GM19240 (cell line): ENCODE results near the gene EPC2.
"Not testable (repeated sequence)": the region's sequence is repeated elsewhere in the genome, so short reads cannot be mapped to it uniquely, and the experiment has no call there.

Experiments used
- DNase-seq: peaks from one replicate; pipeline ENCODE4 v3.0.0; 2011; ENCODE audit warnings: low spot score; ENCODE audit not compliant: insufficient read length

EPC2 gene

DNA sequence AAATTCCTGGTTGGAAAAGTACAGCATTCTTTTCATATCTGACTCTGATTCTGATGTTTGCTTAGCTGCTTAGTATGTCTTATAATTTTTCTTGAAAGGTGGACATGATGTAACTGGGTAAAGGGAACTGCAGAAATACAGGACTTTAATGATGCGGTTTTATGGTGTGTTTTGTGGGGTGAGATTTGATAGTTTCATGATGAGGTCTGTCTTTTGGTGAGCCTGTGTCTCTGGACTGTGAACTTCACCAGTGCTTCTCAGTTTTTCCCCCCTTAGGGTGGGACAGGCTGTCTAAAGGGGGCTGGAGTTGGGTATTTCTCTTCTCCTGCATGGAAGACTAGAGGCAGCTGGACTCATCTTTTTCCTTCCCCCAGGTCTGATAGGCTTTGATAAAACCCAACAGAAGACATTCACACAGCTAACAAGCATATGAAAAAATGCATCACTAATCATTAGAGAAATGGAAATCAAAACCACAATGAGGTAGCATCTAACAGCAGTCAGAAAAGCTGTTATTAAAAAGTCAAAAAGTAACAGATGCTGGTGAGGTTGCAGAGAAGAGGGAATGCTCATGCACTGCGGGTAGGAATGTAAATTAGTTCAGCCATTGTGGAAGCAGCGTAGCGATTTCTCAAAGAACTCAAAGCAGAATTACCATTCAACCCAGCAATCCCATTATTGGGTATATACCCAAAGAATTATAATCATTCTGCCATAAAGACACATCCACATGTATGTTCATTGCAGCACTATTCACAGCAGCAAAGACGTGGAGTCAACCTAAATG is 77.6 kb downstream of the EPC2 start:
- DNase-seq: no peak

GRCh38 chr2:148725564-148725963 is 81.0 kb downstream of the EPC2 start:
- DNase-seq: no peak

- no peak for DNase-seq
Measured at GRCh38 chr2:148726228-148726627, 81.7 kb downstream of the EPC2 start.

DNA sequence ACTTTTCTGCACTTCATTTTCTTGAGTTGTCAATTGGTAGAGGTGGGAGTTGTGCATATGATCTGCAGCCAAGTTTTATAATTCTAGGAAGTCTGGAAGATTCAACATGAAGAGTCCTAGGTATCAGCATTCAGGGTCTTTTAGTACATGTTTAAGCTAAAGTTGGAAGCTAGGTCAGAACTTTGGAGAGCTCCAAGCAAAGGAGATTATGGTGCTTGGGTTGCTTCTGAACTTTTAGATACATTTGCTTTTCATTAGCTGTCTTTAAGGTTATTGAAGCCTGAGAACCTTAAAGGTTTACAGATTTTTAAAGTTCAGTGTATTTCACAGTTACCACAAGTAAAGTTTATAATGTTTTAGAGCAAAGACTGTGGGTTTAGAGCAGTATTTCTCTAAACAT is 85.5 kb downstream of the EPC2 start:
- DNase-seq: no peak

- DNase-seq: no peak
Measured at GRCh38 chr2:148737742-148738141, 93.2 kb downstream of the EPC2 start.

- DNase-seq: no peak
Measured at GRCh38 chr2:148739454-148740105, 95.0 kb downstream of the EPC2 start.

DNA sequence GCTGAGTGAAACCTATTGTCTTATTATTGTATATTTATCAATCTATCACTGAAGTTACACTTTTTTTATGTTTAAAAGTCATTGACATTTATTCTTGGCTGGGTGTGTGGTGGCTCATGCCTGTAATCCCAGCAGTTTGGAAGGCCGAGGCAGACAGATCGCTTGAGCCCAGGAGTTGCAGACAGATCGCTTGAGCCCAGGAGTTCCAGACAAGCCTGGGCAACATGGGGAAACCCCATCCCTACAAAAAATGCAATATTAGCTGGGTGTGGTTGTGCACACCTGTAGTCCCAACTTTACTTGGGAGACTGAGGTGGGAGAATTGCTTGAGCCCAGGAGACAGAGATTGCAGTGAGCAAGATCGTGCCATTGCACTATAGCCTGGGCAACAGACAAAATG is 97.8 kb downstream of the EPC2 start:
- DNase-seq: no peak

- DNase-seq: no peak
Measured at GRCh38 chr2:148745151-148745851, 100.8 kb downstream of the EPC2 start.

- no peak for DNase-seq
Measured at GRCh38 chr2:148746973-148747372, 102.4 kb downstream of the EPC2 start.

DNA sequence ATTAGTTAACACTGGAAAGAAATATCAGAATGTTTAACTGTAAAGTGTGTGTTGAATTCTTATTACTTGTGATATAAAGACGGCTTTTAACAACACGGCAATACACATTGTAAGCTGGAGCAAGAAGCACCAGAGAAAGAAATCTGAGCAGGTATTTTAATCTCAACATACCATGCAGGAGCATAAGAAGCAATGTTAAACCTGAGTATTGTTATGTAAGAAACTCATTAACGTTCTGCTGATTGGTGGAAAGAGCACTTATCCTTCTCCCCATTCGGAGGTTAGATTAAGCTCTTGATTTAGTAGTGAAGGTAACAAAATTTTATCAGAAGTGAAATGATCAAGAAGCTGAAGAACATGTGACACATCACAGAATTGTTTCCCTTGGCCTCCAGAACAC is 107.4 kb downstream of the EPC2 start:
- DNase-seq: no peak

GRCh38 chr2:148752977-148753376 is 108.4 kb downstream of the EPC2 start:
- DNase-seq: no peak

DNA sequence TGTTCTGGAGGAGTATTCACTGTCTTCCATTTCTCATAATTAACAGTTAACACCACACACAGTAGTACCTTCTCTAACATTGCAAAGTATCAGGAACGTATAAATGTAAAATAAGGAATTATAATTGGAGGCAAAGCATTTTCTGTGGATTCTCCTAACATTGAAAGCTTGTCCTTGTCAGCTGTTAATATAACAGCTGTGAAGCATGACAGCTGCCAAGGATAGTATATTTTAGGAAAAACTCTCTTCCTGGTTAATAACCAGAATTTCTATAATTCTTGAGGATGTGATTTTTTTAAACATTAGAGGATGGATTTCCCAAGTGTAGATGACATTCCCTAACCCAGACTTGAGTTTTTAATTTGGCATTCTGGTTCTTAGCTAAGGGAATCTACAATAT is 110.3 kb downstream of the EPC2 start:
- DNase-seq: no peak

- no peak for DNase-seq
Measured at GRCh38 chr2:148756292-148756975, 111.9 kb downstream of the EPC2 start.

DNA sequence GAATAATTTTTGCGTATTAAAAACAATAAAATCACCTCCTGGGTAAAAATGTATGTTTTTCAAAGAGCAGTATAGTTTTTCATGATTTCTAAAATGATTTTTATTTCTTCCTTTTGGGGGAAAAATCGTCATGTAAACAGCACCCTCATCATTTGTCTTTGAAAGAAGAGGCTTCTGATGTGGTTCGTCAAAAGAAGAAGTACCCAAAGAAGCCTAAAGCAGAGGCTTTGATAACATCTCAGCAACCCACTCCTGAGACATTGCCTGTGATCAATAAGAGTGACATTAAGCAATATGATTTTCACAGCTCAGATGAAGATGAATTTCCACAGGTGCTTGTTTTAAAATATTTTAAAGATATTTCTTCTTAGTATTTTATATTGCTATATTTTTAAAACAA is 120.3 kb downstream of the EPC2 start:
- DNase-seq: no peak

DNA sequence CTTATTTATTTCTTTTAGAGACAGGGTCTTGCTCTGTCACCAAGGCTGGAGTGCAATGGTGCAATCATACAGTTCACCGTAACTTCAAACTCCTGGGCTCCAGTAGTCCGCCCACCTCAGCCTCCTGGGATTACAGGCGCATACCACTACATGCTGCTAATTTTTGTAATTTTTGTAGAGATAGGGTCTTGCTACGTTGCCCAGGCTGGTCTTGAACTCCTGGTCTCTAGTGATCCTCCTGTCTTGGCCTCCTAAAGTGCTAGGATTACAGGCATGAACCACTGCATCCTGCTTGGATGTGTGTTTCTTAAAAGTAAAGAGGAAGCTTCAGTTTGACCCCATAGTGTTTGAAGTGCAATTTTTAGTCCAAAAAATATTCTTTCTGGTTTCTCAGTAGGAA is 125.5 kb downstream of the EPC2 start:
- no peak for DNase-seq

DNA sequence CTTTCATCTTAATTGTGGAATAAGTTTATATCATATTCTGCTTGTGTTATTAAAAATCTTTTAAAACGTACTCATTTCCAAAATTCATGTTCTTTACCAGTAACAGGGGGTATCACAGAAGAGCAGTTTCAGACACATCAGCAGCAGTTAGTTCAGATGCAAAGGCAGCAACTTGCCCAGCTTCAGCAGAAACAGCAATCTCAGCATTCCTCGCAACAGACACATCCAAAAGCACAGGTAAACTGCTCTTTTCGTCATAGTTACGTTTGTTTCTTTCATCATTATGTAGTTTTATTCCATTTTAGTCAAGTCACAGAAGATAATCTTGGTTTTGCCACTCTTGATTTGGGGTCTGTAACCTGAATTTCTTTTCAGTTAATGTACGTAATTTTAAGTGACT is 137.0 kb downstream of the EPC2 start:
- no peak for DNase-seq

DNA sequence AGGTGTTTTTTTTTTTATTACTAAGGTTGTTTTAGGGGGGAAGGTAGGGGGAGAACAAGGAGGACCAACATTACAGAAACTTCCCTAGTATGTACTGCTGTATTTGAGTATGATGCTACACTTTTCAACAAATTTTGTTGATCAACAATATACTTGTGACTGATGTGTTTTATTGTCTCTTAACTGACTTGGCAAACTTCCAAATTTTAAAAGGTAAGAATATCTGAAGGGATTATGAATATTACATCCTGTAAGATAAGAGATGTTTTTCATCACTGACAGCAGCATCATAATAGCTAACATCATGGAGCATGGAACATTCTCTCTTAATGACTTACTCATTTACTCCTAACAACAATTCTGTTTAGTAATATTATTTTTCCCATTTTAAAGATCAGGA is 144.5 kb downstream of the EPC2 start:
- no peak for DNase-seq

GRCh38 chr2:148790172-148790571 is 145.6 kb downstream of the EPC2 start:
- DNase-seq: not testable (repeated sequence)

DNA sequence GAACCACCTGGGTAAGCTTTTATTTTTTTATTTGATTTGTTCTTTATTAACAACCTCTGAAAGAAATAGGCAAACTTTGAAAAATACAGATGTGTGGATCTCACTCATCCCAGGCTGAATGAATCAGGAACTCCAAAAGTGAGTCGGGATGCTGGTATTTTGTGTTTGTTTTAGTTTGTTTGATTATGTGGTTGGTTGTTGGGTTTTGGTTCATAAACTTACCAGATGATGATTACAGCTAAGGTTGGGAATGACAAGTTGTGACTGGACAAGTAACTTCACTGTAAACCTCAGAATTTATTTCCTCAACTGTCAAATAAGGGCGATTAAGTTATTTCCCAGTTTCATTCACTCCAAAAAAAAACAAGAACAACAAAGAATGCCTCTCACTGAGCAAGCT is 150.0 kb downstream of the EPC2 start:
- no peak for DNase-seq

- DNase-seq: no peak
Measured at GRCh38 chr2:148796735-148797512, 152.4 kb downstream of the EPC2 start.
